HG03571 (cell line): ENCODE measurements around the gene HMOX2.

Source experiments
- ATAC-seq: cut with Tn5 transposase; IDR thresholded peaks from one replicate; pipeline ENCODE4 v1.9.1; 2021; ENCODE audit not compliant: unreplicated experiment

The HMOX2 gene

DNA sequence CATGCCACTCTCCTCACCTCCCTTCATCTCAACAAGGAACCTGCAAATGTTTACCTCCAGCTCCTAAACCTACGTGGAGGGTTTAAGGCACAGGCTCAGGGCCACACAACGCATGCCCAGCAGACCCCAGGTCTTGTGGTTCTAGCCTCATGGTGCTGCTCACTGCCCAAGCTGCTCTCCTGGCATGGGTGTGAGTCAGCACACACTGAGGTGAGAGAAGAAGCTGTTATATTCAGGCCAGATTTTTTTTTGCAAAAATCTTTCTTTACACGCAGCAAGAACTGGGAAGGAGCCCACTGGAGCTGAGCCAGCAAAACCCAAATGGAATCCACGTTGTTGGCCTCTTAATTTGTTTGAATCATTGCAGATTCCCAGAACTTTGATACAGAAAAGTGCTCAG is 74.4 kb downstream of the HMOX2 start:
- no peak for ATAC-seq

DNA sequence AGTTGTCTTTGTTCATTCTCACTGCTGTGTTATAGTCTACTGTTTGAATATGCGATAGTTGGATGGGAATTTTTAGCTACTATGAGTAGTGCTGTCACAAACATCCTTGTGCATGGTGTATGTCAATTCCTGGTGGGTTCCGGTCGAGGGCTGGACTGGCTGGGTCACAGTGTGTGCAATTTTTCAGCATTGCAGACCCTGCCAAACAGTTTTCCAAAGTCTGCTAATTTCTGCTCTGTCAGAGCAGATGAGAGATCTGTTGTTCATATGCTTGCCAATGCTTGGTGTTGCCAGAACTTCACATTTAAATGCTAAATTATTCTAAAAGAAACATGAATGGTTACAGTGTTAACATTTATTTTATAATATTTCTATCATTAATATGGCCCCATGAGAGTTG is 76.3 kb downstream of the HMOX2 start:
- no peak for ATAC-seq

GRCh38 chr16:4556112-4556511 is 79.9 kb downstream of the HMOX2 start, which contains the start of gene C16orf96:
C16orf96 (plus strand) TSS chr16:4556340; CDS start chr16:4556490, 150 bp downstream.
- no peak for ATAC-seq

DNA sequence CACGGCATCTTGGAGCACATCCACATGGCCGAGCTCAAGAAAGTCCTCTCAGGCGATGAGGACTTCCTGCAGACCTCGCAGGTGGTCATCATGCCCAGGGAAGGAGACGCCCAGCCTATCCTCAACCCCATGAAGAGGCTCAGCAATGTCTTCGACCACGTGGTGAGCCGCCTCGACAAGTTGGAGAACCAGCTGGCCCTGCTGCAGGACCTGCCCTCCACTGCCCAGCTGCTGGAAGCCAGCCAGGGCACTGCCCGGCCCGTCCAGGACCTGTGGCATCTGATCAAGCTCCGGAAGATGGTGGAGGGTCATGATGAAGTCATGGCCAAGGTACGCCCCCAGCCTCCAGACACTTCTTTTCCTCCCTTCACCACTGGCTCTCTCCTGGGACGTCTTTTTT is 80.4 kb downstream of the HMOX2 start:
- no peak for ATAC-seq

- no peak for ATAC-seq
Measured at GRCh38 chr16:4557973-4558372, 81.8 kb downstream of the HMOX2 start.
